ENCODE results near the gene DGCR2. TPM values are rescaled to one million over a fixed set of nuclear protein-coding genes. Genes with fewer than 3 reads are reported as not detected.

The DGCR2 gene
- total and polyA plus RNA-seq, 9 donors = 23.9 to 71.9 (median 59.1) TPM

- 86 to 90% (median 86%) methylated on average over 3 of the region's 3 CpGs for WGBS, 3 donors
- intact Hi-C loops (cut with DNase I) = no loop called here
- H3K4me3 ChIP-seq = no peak overlapping the region
- H3K27me3 ChIP-seq = no peaks in the 10 kb centered on the region
- no peak for DNase-seq
- peaks cover 20% of the 10 kb centered on the region for H3K4me1 ChIP-seq (ENCODE audit: insufficient read depth)
- no peak overlapping the region for H3K27ac ChIP-seq
- no peaks in the 10 kb centered on the region for H3K9me3 ChIP-seq
- no peaks in the 10 kb centered on the region for H3K36me3 ChIP-seq
- TF ChIP-seq EP300 (IDR thresholded peaks at IDR 0.05) = no peak
- TF ChIP-seq POLR2A (IDR thresholded peaks at IDR 0.05) = no peak
- TF ChIP-seq, protein P1, sequence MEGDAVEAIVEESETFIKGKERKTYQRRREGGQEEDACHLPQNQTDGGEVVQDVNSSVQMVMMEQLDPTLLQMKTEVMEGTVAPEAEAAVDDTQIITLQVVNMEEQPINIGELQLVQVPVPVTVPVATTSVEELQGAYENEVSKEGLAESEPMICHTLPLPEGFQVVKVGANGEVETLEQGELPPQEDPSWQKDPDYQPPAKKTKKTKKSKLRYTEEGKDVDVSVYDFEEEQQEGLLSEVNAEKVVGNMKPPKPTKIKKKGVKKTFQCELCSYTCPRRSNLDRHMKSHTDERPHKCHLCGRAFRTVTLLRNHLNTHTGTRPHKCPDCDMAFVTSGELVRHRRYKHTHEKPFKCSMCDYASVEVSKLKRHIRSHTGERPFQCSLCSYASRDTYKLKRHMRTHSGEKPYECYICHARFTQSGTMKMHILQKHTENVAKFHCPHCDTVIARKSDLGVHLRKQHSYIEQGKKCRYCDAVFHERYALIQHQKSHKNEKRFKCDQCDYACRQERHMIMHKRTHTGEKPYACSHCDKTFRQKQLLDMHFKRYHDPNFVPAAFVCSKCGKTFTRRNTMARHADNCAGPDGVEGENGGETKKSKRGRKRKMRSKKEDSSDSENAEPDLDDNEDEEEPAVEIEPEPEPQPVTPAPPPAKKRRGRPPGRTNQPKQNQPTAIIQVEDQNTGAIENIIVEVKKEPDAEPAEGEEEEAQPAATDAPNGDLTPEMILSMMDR (IDR thresholded peaks at IDR 0.05) = no peak
Measured at GRCh38 chr22:19106886-19107729, 15.1 kb downstream of the DGCR2 start.

GRCh38 chr22:19105867-19106802 is 16.1 kb downstream of the DGCR2 start:
- Histone ChIP-seq H3K27ac (no peak overlapping the region), H3K27me3 (no peaks in the 10 kb centered on the region), H3K4me1 (ENCODE audit: insufficient read depth) (peaks cover 20% of the 10 kb centered on the region), H3K4me3 (no peak overlapping the region), H3K36me3 (no peaks in the 10 kb centered on the region), H3K9me3 (no peaks in the 10 kb centered on the region)
- WGBS, 3 donors = 71 to 77% (median 74%) methylated on average over 18 of the region's 18 CpGs
- TF ChIP-seq, protein P1 (IDR thresholded peaks at IDR 0.05) = no peak
- no peak for TF ChIP-seq POLR2A (IDR thresholded peaks at IDR 0.05)
- TF ChIP-seq EP300 (IDR thresholded peaks at IDR 0.05) = no peak
- no peak for DNase-seq
- intact Hi-C loops (cut with DNase I) = no loop called here

GRCh38 chr22:19105456-19105855 is 16.8 kb downstream of the DGCR2 start:
- H3K9me3 ChIP-seq = no peaks in the 10 kb centered on the region
- no peak for TF ChIP-seq POLR2A (IDR thresholded peaks at IDR 0.05)
- no peak for TF ChIP-seq EP300 (IDR thresholded peaks at IDR 0.05)
- TF ChIP-seq, protein P1 (IDR thresholded peaks at IDR 0.05) = no peak
- no peaks in the 10 kb centered on the region for H3K27me3 ChIP-seq
- no peaks in the 10 kb centered on the region for H3K36me3 ChIP-seq
- peaks cover 22% of the 10 kb centered on the region for H3K4me1 ChIP-seq (ENCODE audit: insufficient read depth)
- H3K27ac ChIP-seq = no peak overlapping the region
- H3K4me3 ChIP-seq = no peak overlapping the region
- no peak for DNase-seq
- intact Hi-C loops (cut with DNase I) = no loop called here
- 90 to 97% (median 93%) methylated on average over 8 of the region's 8 CpGs for WGBS, 3 donors
